ENCODE results near the gene TLR10.

DNA sequence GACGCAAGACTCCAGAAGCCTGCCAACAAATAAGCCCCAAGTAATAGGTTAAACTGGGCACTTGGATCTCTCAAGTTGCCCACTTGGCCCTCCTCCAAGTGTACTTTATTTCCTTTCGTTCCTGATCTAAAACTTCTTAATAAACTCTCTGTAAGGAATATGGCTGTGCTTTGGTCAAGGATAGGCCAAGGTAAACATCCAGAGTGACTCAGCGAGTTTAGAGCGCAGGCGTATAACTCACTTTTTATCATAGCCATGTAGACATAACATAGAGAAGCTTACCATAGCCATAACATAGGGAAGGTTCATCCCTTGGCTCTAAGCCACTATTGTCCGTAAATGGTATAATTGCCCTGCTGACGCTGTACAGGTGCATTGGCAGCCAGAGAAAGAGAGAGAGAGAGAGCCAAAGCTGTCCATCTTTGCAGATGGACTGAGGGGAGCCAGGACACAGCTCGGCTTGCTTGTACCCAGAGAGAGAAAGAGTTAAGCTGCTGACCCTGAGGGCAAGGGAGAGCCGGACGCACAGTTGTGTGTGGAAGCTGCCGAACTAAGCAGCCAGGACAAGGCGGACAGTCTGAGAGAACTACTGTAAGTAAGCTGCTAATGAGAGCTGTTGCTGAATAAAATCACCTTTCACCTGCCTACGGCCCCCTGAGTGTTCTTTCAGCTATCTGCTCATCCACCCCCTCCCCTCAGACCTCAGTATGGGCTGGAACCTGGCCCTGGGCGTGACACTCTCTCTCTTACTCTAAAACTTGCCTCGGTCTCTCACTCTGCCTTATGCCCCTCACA, 20.0 kb upstream of the TLR10 start:
- TF ChIP-seq ZNF335 (CRISPR knock-in tag; IDR thresholded peaks at IDR 0.05): no peak
- no peak for TF ChIP-seq BHLHE40 (IDR thresholded peaks at IDR 0.05; ENCODE audit: low read length)
- TF ChIP-seq ERF (CRISPR knock-in tag; IDR thresholded peaks at IDR 0.05): no peak
- TF ChIP-seq, protein P1, sequence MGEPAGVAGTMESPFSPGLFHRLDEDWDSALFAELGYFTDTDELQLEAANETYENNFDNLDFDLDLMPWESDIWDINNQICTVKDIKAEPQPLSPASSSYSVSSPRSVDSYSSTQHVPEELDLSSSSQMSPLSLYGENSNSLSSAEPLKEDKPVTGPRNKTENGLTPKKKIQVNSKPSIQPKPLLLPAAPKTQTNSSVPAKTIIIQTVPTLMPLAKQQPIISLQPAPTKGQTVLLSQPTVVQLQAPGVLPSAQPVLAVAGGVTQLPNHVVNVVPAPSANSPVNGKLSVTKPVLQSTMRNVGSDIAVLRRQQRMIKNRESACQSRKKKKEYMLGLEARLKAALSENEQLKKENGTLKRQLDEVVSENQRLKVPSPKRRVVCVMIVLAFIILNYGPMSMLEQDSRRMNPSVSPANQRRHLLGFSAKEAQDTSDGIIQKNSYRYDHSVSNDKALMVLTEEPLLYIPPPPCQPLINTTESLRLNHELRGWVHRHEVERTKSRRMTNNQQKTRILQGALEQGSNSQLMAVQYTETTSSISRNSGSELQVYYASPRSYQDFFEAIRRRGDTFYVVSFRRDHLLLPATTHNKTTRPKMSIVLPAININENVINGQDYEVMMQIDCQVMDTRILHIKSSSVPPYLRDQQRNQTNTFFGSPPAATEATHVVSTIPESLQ (CRISPR knock-in tag; conservative IDR thresholded peaks at IDR 0.05): no peak
- no peak for TF ChIP-seq NCOA2 (CRISPR knock-in tag; IDR thresholded peaks at IDR 0.05)
- TF ChIP-seq, protein P2, sequence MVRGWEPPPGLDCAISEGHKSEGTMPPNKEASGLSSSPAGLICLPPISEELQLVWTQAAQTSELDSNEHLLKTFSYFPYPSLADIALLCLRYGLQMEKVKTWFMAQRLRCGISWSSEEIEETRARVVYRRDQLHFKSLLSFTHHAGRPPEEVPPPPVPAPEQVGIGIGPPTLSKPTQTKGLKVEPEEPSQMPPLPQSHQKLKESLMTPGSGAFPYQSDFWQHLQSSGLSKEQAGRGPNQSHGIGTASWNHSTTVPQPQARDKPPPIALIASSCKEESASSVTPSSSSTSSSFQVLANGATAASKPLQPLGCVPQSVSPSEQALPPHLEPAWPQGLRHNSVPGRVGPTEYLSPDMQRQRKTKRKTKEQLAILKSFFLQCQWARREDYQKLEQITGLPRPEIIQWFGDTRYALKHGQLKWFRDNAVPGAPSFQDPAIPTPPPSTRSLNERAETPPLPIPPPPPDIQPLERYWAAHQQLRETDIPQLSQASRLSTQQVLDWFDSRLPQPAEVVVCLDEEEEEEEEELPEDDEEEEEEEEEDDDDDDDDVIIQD (CRISPR knock-in tag; IDR thresholded peaks at IDR 0.05; ENCODE audit: low read depth): no peak
- no peak for TF ChIP-seq EP300 (IDR thresholded peaks at IDR 0.05; ENCODE audit: low read depth in 2 of 2, low read length in 2 of 2)
- no peak for TF ChIP-seq EP300 (CRISPR knock-in tag; IDR thresholded peaks at IDR 0.05; ENCODE audit: borderline replicate concordance)
- TF ChIP-seq, protein P3, sequence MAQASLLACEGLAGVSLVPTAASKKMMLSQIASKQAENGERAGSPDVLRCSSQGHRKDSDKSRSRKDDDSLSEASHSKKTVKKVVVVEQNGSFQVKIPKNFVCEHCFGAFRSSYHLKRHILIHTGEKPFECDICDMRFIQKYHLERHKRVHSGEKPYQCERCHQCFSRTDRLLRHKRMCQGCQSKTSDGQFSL (CRISPR knock-in tag; IDR thresholded peaks at IDR 0.05): no peak
- no peak for TF ChIP-seq NR2C2 (CRISPR knock-in tag; IDR thresholded peaks at IDR 0.05; ENCODE audit: borderline replicate concordance)
